K562 (cell line): ENCODE data around the gene UBL5. TPM values are rescaled to one million over a fixed set of nuclear protein-coding genes. Genes with fewer than 3 reads are reported as not detected.
A peak's percentile ranks its signal among the peaks of the same experiment; 100 is the strongest.

Experiments used
- ARID4B ChIP-seq: sonication (generic); formaldehyde crosslinking; IDR thresholded peaks from 2 replicates; pipeline ENCODE4 v1.8.0; 2022; ENCODE audit warnings: mild to moderate bottlenecking, missing genetic modification reagents
- ERF ChIP-seq: fragments of 450-650 bp; formaldehyde crosslinking; IDR thresholded peaks from 2 replicates; pipeline ENCODE4 v1.4.0; 2020; ENCODE audit warnings: mild to moderate bottlenecking, mixed read lengths
- FIP1L1 ChIP-seq: fragments of 200-400 bp; formaldehyde crosslinking; IDR thresholded peaks from 2 replicates; pipeline ENCODE4 v1.6.1; 2018; ENCODE audit warnings: mild to moderate bottlenecking, low read depth, low read length; ENCODE audit not compliant: poor library complexity, severe bottlenecking
- FOXM1 ChIP-seq, 2 experiments: fragments of 450-650 bp in 1 of 2; sonication (generic) in 1 of 2; formaldehyde crosslinking in 1 of 2; IDR thresholded peaks; 2 replicates each; pipeline versions ENCODE4 v1.6.1 to v1.9.0; 2017 to 2022; ENCODE audit warnings: low read depth in 2 of 2, mild to moderate bottlenecking in 2 of 2, missing genetic modification reagents in 1 of 2, moderate library complexity in 1 of 2
- GATAD2A ChIP-seq: fragments of 450-650 bp; IDR thresholded peaks from 2 replicates; pipeline ENCODE4 v1.6.1; 2017
- HCFC1 ChIP-seq: IDR thresholded peaks from 2 replicates; pipeline ENCODE4 v1.6.1; 2012; ENCODE audit warnings: low read depth, low read length, improper control_type of control experiment
- HDAC2 ChIP-seq: fragments of 450-650 bp; IDR thresholded peaks from 2 replicates; pipeline ENCODE4 v1.6.1; 2016; ENCODE audit warnings: mild to moderate bottlenecking
- HMGN3 ChIP-seq: IDR thresholded peaks from 2 replicates; pipeline ENCODE4 v1.6.1; 2011; ENCODE audit warnings: borderline replicate concordance, low read depth, mild to moderate bottlenecking, mixed read lengths, low read length; ENCODE audit not compliant: insufficient read length; ENCODE audit errors: extremely low read depth
- MNT ChIP-seq, 2 experiments: fragments of 450-650 bp; conservative IDR thresholded peaks; 2 replicates each; pipeline ENCODE4 v1.6.1; 2017; ENCODE audit warnings: mild to moderate bottlenecking in 2 of 2, moderate library complexity in 2 of 2
- MTA1 ChIP-seq: fragments of 450-650 bp; IDR thresholded peaks from 2 replicates; pipeline ENCODE4 v1.6.1; 2017; ENCODE audit warnings: borderline replicate concordance
- MTA3 ChIP-seq: fragments of 450-650 bp; formaldehyde crosslinking; IDR thresholded peaks from 2 replicates; pipeline ENCODE4 v1.6.1; 2017; ENCODE audit warnings: mild to moderate bottlenecking, borderline replicate concordance
- NONO ChIP-seq, 2 experiments: fragments of 200-400 bp in 1 of 2; fragments of 450-650 bp in 1 of 2; formaldehyde crosslinking in 1 of 2; IDR thresholded peaks; 2 replicates each; pipeline ENCODE4 v1.6.1; 2017; ENCODE audit warnings: low read depth in 2 of 2, mild to moderate bottlenecking in 2 of 2, moderate library complexity in 2 of 2, low read length in 1 of 2
- PHF20 ChIP-seq: fragments of 450-650 bp; IDR thresholded peaks from 2 replicates; pipeline ENCODE4 v1.6.1; 2018; ENCODE audit not compliant: partially characterized antibody
- SP1 ChIP-seq: sonication (generic); formaldehyde crosslinking; IDR thresholded peaks from 2 replicates; pipeline ENCODE4 v1.8.1; 2022; ENCODE audit warnings: mild to moderate bottlenecking, missing genetic modification reagents
- STAT5A ChIP-seq: IDR thresholded peaks from 2 replicates; pipeline ENCODE4 v1.6.1; 2012; ENCODE audit warnings: low read length, inconsistent platforms, borderline replicate concordance
- TARDBP ChIP-seq: fragments of 450-650 bp; IDR thresholded peaks from 2 replicates; pipeline ENCODE4 v1.6.1; 2016
- XRCC3 ChIP-seq: fragments of 450-650 bp; IDR thresholded peaks from 2 replicates; pipeline ENCODE4 v1.6.1; 2017; ENCODE audit warnings: mild to moderate bottlenecking, moderate library complexity
- ZBTB2 ChIP-seq: fragments of 450-650 bp; IDR thresholded peaks from 2 replicates; pipeline ENCODE4 v1.6.1; 2016; ENCODE audit warnings: antibody characterized with exemption
- ZNF12 ChIP-seq: sonication (generic); formaldehyde crosslinking; IDR thresholded peaks from 2 replicates; pipeline ENCODE4 v1.4.0; 2020; ENCODE audit warnings: mild to moderate bottlenecking, missing genetic modification reagents
- ZNF583 ChIP-seq: fragments of 250-450 bp; sonication (Bioruptor Pico); IDR thresholded peaks from 2 replicates; pipeline ENCODE4 v1.4.0; 2020
- polyA plus RNA-seq, 8 experiments: library from polyadenylated mRNA; depleted of rRNA in 4 of 8; stranded (reverse) in 5 of 8; unstranded in 3 of 8; fragments of >200 nt; fragmentation: Nextera tagmentation in 2 of 8; fragmentation: Illumina TruSeq in 1 of 8; extraction: Ambion mirVana in 2 of 8; extraction: Trizol in 1 of 8; gene quantifications; 2 replicates each; pipeline versions ENCODE4 v1.2.1 to v1.2.3, GENCODE V29; 2011 to 2014; ENCODE audit warnings: inconsistent platforms in 1 of 8, missing spikeins in 1 of 8
- total RNA-seq, 7 experiments: library from RNA; depleted of rRNA in 6 of 7; stranded (reverse); fragments of >200 nt in 6 of 7; fragmentation: Illumina TruSeq in 2 of 7; extraction: Trizol in 2 of 7; gene quantifications; 2 replicates each; pipeline versions ENCODE4 v1.2.1 to v1.2.3, GENCODE V29; 2011 to 2021; ENCODE audit warnings: low replicate concordance in 1 of 7

UBL5 gene
- total and polyA plus RNA-seq, 9 of the 15 experiments (the other 6 are each of a cell fraction or from before 2014, with no cell fraction given), result 410 to 1,266 (median 613) TPM

GRCh38 chr19:9818734-9819595, 8.8 kb upstream of the UBL5 start, which contains the start of gene FBXL12 (continued):
- peak; percentile 80 to 90; a peak in 3 of 4 replicates for TF ChIP-seq MNT (conservative IDR thresholded peaks at IDR 0.05)
- peak; percentile 80; the same call in 1 of the 2 replicates for TF ChIP-seq MTA3
- no peak for TF ChIP-seq ZBTB2
- TF ChIP-seq MTA1, result peak; percentile 70; the same call in 1 of the 2 replicates
- TF ChIP-seq HDAC2, result peak; percentile 80
- TF ChIP-seq FOXM1 (IDR thresholded peaks at IDR 0.05; ENCODE audit: low read depth), result no peak
- TF ChIP-seq FOXM1 (CRISPR knock-in tag; IDR thresholded peaks at IDR 0.05; ENCODE audit: low read depth), result 0 out of 2 replicates have a peak, but pooled peaks have one; percentile 73
- TF ChIP-seq ARID4B (CRISPR knock-in tag), result peak; percentile 94
- peak; percentile 87; the same call in 1 of the 2 replicates for TF ChIP-seq GATAD2A
- TF ChIP-seq HCFC1, result peak; percentile 45; the same call in 1 of the 2 replicates
- no peak for TF ChIP-seq HMGN3
- no peak for TF ChIP-seq XRCC3
- no peak for TF ChIP-seq FIP1L1
- TF ChIP-seq ERF (CRISPR knock-in tag), result 0 out of 2 replicates have a peak, but pooled peaks have one; percentile 22
- TF ChIP-seq ZNF12 (CRISPR knock-in tag), result 0 out of 2 replicates have a peak, but pooled peaks have one; percentile 51
- TF ChIP-seq NONO (IDR thresholded peaks at IDR 0.05; ENCODE audit: low read depth in 2 of 2, low read length in 1 of 2), result 0 out of 4 replicates have a peak, but pooled peaks of 1 of the 2 experiments have one; percentile 10
- peak; percentile 93 for TF ChIP-seq PHF20
- peak; percentile 74; the same call in 1 of the 2 replicates for TF ChIP-seq TARDBP
- TF ChIP-seq ZNF583 (CRISPR knock-in tag), result no peak
- peak; percentile 69; the same call in 1 of the 2 replicates for TF ChIP-seq SP1
- no peak for TF ChIP-seq STAT5A
